NCI-H510A treated with DMSO at 0.1 percent for 48 hours (cell line): ENCODE measurements around the gene TRDN.

Experiments
- DNase-seq: peaks from one replicate; lab custom pipeline; 2025; lab: John Stamatoyannopoulos, UW

The TRDN gene

DNA sequence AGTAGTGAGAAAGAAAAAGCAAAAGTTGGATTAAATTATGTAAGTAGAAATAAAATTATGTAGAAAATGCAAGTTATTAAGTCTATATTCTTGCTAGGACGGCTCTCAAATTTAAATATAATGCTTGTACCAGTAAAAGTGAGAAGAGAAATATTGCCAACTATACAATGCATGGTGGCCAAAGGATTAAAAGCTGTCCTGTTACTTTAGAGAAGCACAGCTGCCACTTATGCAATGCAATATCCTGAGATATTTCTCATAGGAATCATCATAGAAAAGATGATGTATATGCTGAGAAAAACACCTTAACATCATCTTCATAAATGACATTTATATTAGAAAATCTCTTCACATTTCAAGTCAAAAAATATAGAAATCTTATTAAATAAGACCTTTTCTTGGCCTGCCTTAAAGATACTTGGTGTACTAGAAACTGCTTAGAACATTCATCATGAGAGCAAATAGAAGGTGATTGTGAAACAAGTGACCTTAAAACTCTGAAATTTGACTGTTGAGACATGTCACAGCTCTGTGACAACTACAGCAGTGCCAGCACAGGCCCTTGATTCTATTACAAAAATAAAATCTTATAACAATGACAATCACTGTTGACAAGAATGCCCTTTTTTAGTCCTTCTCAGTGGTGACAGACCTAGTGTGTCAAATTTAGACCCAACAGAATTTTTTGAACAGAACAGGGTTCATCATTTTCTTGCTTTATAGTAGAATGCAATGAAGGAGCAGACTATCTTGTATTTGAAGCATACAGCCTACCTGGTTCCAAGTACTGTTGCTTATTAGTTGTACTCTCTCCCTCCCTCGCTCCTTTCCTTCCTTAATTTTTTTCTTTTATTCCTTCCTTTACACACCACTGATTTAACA lies 467.6 kb downstream of the TRDN start:
- DNase-seq: no peak

DNA sequence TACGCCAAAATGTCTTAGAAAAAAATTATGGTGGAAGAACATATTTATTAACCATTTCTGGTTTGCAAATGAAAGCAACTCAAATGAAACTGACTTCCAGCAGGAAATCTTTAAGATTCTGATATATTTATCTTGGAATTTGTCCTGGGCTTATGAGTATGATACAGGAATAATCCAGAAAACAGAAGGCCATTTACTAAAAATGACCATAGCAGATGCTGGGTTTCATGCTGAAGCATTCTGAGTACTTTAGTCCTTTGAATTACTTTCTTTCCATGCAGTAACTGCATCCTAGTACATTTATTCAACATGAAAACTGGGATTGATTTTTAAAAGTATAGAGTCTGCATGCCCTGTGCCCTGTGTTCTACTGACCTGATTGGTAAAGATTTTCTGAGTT lies 468.3 kb downstream of the TRDN start:
- no peak for DNase-seq
